HEK293 (cell line): ENCODE measurements around the gene DCAF15.
A peak's percentile ranks its signal among the peaks of the same experiment; 100 is the strongest.

Experiments used
- CTCF ChIA-PET: fragments of 350-600 bp; formaldehyde crosslinking; extraction: SDS; loops from one replicate; lab custom pipeline; 2021; ENCODE audit warnings: antibody characterized with exemption; lab: Yijun Ruan, JAX
- POLR2A ChIA-PET: fragments of 300-600 bp; formaldehyde crosslinking; extraction: SDS; loops from one replicate; lab custom pipeline; 2020; ENCODE audit warnings: antibody characterized with exemption, inconsistent platforms; lab: Yijun Ruan, JAX
- H3K27ac ChIP-seq: fragments of 200-500 bp; sonication (Bioruptor generic); 2 replicates; pipeline ENCODE4 v1.5.1; 2014; ENCODE audit warnings: low read depth, low read length, control low read depth, inconsistent platforms; ENCODE audit errors: extremely low read depth
- H3K36me3 ChIP-seq, 2 experiments: fragments of 200-500 bp in 1 of 2; sonication (Bioruptor generic) in 1 of 2; 1 replicate in 1 of 2; 2 replicates in 1 of 2; pipeline ENCODE4 v1.5.1; 2014 to 2017; ENCODE audit warnings: inconsistent platforms in 2 of 2, low read length in 2 of 2; ENCODE audit not compliant: control insufficient read depth in 2 of 2, insufficient read depth in 1 of 2
- H3K4me1 ChIP-seq: fragments of 200-500 bp; sonication (Bioruptor generic); 2 replicates; pipeline ENCODE4 v1.5.1; 2014; ENCODE audit warnings: mild to moderate bottlenecking, low read length, inconsistent platforms; ENCODE audit not compliant: control insufficient read depth, insufficient read depth
- H3K4me3 ChIP-seq: 2 replicates; pipeline ENCODE4 v1.5.1; 2011; ENCODE audit warnings: low read depth, mild to moderate bottlenecking, control low read depth, low read length, moderate library complexity
- H3K9me3 ChIP-seq: fragments of 200-500 bp; sonication (Bioruptor generic); 2 replicates; pipeline ENCODE4 v1.5.1; 2014; ENCODE audit warnings: low read depth, low read length, inconsistent platforms; ENCODE audit not compliant: control insufficient read depth, insufficient read depth
- KLF8 ChIP-seq: fragments of 450-650 bp; formaldehyde crosslinking; IDR thresholded peaks from 2 replicates; pipeline ENCODE4 v1.5.1; 2016; ENCODE audit warnings: missing biosample characterization, missing genetic modification characterization
- PRDM1 ChIP-seq: fragments of 450-650 bp; formaldehyde crosslinking; IDR thresholded peaks from 2 replicates; pipeline ENCODE4; 2016; ENCODE audit warnings: missing biosample characterization, missing genetic modification characterization
- SETDB1 ChIP-seq: IDR thresholded peaks from one replicate; pipeline ENCODE4 v1.6.1; 2017; ENCODE audit warnings: mild to moderate bottlenecking, low read length, moderate library complexity, mixed read lengths; ENCODE audit not compliant: insufficient read length
- ZIC2 ChIP-seq: fragments of 450-650 bp; formaldehyde crosslinking; IDR thresholded peaks from 2 replicates; pipeline ENCODE4 v1.5.1; 2016; ENCODE audit warnings: missing biosample characterization, missing genetic modification characterization
- ZNF274 ChIP-seq, 2 experiments: fragments of 200-500 bp in 1 of 2; fragments of 450-650 bp in 1 of 2; sonication (Bioruptor generic) in 1 of 2; formaldehyde crosslinking in 1 of 2; IDR thresholded peaks; 2 replicates each; pipeline versions ENCODE4 v1.5.1 to v1.6.1; 2014 to 2016; ENCODE audit warnings: borderline replicate concordance in 1 of 2, inconsistent platforms in 1 of 2, low read length in 1 of 2, missing biosample characterization in 1 of 2, missing genetic modification characterization in 1 of 2
- ZNF354C ChIP-seq: fragments of 450-650 bp; formaldehyde crosslinking; IDR thresholded peaks from 2 replicates; pipeline ENCODE4 v1.5.1; 2016; ENCODE audit warnings: missing biosample characterization, missing genetic modification characterization, low read depth, borderline replicate concordance
- ZNF366 ChIP-seq: fragments of 450-650 bp; formaldehyde crosslinking; conservative IDR thresholded peaks from 2 replicates; pipeline ENCODE4 v1.5.1; 2016; ENCODE audit warnings: missing biosample characterization, missing genetic modification characterization
- ZNF37A ChIP-seq: fragments of 450-650 bp; IDR thresholded peaks from 2 replicates; pipeline ENCODE4 v1.5.1; 2018; ENCODE audit warnings: missing biosample characterization, missing genetic modification characterization
- ZNF423 ChIP-seq: fragments of 450-650 bp; formaldehyde crosslinking; IDR thresholded peaks from 2 replicates; pipeline ENCODE4 v1.5.1; 2016; ENCODE audit warnings: missing biosample characterization, missing genetic modification characterization
- ZNF473 ChIP-seq: fragments of 450-650 bp; formaldehyde crosslinking; IDR thresholded peaks from 2 replicates; pipeline ENCODE4 v1.5.1; 2017; ENCODE audit warnings: missing biosample characterization, missing genetic modification characterization
- ZNF544 ChIP-seq: fragments of 450-650 bp; formaldehyde crosslinking; IDR thresholded peaks from 2 replicates; pipeline ENCODE4 v1.5.0; 2017; ENCODE audit warnings: missing biosample characterization, missing genetic modification characterization
- ZNF600 ChIP-seq: fragments of 450-650 bp; formaldehyde crosslinking; IDR thresholded peaks from 2 replicates; pipeline ENCODE4 v1.5.1; 2016; ENCODE audit warnings: missing biosample characterization, missing genetic modification characterization
- TF ChIP-seq, protein P1 (sequence below): fragments of 450-650 bp; formaldehyde crosslinking; IDR thresholded peaks from 2 replicates; pipeline ENCODE4 v1.5.1; 2016; ENCODE audit warnings: missing biosample characterization, missing genetic modification characterization, borderline replicate concordance
- TF ChIP-seq, protein P2 (sequence below): fragments of 450-650 bp; formaldehyde crosslinking; conservative IDR thresholded peaks from 2 replicates; pipeline ENCODE4 v1.5.1; 2016; ENCODE audit warnings: low read depth, missing biosample characterization, missing genetic modification characterization
- TF ChIP-seq, protein P3 (sequence below): fragments of 450-650 bp; formaldehyde crosslinking; IDR thresholded peaks from 2 replicates; pipeline ENCODE4 v1.5.1; 2016; ENCODE audit warnings: missing biosample characterization, missing genetic modification characterization
- TF ChIP-seq, protein P4 (sequence below): fragments of 450-650 bp; formaldehyde crosslinking; IDR thresholded peaks from 2 replicates; pipeline ENCODE4 v1.5.1; 2016; ENCODE audit warnings: missing biosample characterization, missing genetic modification characterization

DCAF15 gene

DNA sequence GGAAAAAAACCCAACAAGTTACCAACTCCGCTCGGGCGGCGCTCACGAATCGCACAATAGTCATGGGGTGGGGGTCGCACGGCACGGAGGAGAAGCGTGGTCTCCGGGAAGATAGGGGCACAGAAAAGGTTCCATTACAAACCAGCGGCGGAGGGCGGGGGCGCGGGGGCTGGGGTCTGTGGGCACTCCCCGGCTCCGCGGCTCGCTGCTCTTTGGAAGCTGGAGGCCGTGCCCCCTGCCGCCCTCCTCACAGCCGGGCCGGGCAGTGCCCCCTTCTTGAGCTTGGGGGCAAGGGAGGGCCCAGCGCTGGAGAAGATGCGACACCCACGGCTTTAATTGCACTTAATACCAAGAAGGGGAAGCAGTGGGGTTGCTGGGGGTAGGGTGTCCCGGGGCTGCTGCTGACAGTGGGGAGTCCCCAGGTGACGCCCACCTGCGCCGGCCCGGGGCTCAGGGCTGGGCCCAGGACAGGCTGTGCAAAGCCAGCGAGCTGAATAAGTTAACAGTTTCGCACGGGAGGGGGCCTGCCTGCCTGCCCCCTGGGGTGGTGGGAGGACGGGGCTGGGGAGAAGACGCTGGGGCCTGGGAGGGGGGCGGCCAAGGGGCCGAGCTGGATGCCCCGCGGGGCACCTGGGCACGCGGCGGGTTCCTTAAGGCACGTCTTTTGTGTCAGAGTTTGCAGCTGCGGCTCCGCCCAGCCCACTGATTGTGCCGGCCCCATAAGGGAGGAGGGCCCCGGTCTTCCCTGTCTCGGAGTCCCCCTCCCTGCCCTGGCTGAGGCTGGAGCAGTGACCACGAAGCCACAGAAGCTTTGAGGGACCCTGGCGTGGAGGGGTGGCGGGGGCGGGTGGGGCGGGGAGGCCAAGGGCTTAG is 9.8 kb downstream of the DCAF15 start:
- no peak overlapping the region for H3K4me3 ChIP-seq
- TF ChIP-seq ZNF354C (tag by site-specific recombination) (no peak), ZIC2 (tag by site-specific recombination) (peak; percentile 66)
- CTCF ChIA-PET = no interaction called here
- peaks cover 5 to 71% of the 10 kb centered on the region in 2 experiments for H3K36me3 ChIP-seq
- POLR2A ChIA-PET = interaction anchor here (0.8 to 1.1 kb wide), 3 partner anchors 10 to 69 kb away, joined by 3 to 6 read pairs (median 5); partner anchors contain the start of genes DCAF15 and IL27RA
- H3K27ac ChIP-seq = no peak overlapping the region
- no peaks in the 10 kb centered on the region for H3K9me3 ChIP-seq
- H3K4me1 ChIP-seq = peaks cover 3% of the 10 kb centered on the region; the same call in 1 of the 2 replicates

DNA sequence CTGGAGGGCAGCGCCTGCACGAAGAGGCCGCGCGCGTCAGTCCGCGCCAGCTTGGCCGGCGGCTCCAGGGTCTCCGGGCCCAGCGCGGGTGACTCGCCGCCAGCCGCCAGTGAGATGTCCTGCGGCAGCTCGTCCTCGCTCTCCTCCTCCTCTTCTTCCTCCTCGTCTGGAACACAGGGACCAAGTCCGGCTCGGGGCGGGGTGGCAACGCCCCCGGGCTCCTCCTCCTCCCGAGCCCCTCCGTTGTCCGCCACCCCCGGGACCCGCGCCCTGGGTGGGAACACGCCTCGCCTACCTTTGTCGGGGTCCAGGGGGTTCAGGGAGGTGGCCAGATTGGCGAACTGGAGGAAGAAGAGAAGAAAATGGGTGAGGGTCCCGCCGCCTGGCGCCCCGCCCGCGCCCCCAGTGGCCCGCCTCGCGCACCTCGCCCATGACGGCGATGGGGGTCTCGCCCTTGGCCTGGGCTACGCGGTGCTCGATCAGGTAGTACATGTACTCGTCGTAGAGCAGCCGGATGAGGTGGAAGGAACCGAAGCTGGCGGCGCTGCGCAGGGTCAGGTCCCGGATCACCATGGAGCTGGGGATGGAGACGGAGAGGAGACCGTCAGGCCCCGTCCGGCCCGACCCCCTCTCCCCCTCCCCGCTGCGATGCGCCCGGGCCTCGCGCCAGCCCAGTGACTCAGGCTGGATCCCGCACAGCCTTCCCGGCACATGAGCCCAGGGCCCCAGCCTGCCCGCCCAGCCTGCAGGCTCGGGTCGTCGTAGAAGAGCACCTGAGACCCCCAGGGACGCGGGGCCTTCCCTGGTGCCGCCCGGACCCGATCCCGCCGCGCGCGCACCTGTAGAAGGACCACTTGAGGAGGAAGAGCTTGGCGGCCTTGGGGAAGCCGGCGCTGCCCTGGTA is 10.6 kb downstream of the DCAF15 start:
- CTCF ChIA-PET = no interaction called here
- Histone ChIP-seq H3K27ac (no peak overlapping the region), H3K36me3 (peaks cover 7 to 70% of the 10 kb centered on the region in 2 experiments; a peak in 2 of 3 replicates), H3K4me1 (peaks cover 3% of the 10 kb centered on the region; the same call in 1 of the 2 replicates), H3K4me3 (no peak overlapping the region), H3K9me3 (no peaks in the 10 kb centered on the region)
- TF ChIP-seq KLF8 (tag by site-specific recombination) = peak; percentile 61
- no peak for TF ChIP-seq ZIC2 (tag by site-specific recombination)
- POLR2A ChIA-PET = interaction anchor here (1.0 to 1.1 kb wide), 2 partner anchors 30 to 68 kb away, joined by 5 to 6 read pairs; partner anchors contain the start of gene IL27RA

DNA sequence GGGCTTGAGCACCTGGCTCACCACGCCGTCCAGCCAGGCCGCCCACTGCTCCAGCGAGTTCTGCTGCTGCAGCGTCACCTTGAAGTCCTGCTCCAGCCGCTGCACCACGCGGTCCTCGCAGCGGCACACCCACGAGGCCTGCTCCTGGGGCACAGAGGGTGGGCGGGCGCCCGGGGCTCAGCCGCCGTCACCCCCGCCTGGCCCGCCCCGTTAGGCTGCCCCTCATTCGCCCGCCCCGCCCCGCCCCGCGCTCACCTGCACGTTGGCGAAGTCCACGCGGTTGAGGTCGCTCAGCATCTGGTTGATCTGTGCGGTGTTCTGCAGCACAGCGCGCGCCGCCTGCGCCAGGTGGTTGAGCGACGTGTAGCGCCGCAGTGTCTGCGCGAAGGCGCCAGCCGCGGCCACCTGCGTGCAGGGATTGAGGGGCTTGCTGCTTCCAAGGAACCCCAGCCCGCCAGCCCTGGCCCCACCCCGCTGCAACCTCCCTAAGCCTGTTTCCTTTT is 11.3 kb downstream of the DCAF15 start:
- H3K27ac ChIP-seq = no peak overlapping the region
- H3K36me3 ChIP-seq = peaks cover 9 to 70% of the 10 kb centered on the region in 2 experiments; a peak in 2 of 3 replicates
- no peaks in the 10 kb centered on the region for H3K9me3 ChIP-seq
- H3K4me3 ChIP-seq = no peak overlapping the region
- H3K4me1 ChIP-seq = peaks cover 3% of the 10 kb centered on the region; the same call in 1 of the 2 replicates
- POLR2A ChIA-PET = no interaction called here
- CTCF ChIA-PET = no interaction called here
- TF ChIP-seq, protein P1, sequence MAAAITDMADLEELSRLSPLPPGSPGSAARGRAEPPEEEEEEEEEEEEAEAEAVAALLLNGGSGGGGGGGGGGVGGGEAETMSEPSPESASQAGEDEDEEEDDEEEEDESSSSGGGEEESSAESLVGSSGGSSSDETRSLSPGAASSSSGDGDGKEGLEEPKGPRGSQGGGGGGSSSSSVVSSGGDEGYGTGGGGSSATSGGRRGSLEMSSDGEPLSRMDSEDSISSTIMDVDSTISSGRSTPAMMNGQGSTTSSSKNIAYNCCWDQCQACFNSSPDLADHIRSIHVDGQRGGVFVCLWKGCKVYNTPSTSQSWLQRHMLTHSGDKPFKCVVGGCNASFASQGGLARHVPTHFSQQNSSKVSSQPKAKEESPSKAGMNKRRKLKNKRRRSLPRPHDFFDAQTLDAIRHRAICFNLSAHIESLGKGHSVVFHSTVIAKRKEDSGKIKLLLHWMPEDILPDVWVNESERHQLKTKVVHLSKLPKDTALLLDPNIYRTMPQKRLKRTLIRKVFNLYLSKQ (tag by site-specific recombination) = no peak
- no peak for TF ChIP-seq ZNF274 (IDR thresholded peaks at IDR 0.05; ENCODE audit: low read length)
- no peak for TF ChIP-seq ZNF274 (tag by site-specific recombination; IDR thresholded peaks at IDR 0.05; ENCODE audit: borderline replicate concordance)
- no peak for TF ChIP-seq PRDM1 (tag by site-specific recombination)
- no peak for TF ChIP-seq SETDB1
- TF ChIP-seq ZNF423 = no peak
- TF ChIP-seq ZNF366 (tag by site-specific recombination) = no peak
- TF ChIP-seq ZNF600 (tag by site-specific recombination) = no peak
- TF ChIP-seq, protein P2, sequence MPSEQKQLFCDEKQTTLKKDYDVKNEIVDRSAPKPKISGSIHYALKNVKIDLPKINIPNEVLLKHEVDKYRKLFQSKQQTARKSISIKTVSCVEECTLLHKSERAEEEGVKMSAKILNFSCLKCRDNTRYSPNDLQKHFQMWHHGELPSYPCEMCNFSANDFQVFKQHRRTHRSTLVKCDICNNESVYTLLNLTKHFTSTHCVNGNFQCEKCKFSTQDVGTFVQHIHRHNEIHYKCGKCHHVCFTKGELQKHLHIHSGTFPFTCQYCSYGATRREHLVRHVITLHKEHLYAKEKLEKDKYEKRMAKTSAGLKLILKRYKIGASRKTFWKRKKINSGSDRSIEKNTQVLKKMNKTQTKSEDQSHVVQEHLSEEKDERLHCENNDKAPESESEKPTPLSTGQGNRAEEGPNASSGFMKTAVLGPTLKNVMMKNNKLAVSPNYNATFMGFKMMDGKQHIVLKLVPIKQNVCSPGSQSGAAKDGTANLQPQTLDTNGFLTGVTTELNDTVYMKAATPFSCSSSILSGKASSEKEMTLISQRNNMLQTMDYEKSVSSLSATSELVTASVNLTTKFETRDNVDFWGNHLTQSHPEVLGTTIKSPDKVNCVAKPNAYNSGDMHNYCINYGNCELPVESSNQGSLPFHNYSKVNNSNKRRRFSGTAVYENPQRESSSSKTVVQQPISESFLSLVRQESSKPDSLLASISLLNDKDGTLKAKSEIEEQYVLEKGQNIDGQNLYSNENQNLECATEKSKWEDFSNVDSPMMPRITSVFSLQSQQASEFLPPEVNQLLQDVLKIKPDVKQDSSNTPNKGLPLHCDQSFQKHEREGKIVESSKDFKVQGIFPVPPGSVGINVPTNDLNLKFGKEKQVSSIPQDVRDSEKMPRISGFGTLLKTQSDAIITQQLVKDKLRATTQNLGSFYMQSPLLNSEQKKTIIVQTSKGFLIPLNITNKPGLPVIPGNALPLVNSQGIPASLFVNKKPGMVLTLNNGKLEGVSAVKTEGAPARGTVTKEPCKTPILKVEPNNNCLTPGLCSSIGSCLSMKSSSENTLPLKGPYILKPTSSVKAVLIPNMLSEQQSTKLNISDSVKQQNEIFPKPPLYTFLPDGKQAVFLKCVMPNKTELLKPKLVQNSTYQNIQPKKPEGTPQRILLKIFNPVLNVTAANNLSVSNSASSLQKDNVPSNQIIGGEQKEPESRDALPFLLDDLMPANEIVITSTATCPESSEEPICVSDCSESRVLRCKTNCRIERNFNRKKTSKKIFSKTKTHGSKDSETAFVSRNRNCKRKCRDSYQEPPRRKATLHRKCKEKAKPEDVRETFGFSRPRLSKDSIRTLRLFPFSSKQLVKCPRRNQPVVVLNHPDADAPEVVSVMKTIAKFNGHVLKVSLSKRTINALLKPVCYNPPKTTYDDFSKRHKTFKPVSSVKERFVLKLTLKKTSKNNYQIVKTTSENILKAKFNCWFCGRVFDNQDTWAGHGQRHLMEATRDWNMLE (tag by site-specific recombination) = no peak
- no peak for TF ChIP-seq ZNF473 (tag by site-specific recombination)
- no peak for TF ChIP-seq ZNF544 (tag by site-specific recombination)
- TF ChIP-seq, protein P3, sequence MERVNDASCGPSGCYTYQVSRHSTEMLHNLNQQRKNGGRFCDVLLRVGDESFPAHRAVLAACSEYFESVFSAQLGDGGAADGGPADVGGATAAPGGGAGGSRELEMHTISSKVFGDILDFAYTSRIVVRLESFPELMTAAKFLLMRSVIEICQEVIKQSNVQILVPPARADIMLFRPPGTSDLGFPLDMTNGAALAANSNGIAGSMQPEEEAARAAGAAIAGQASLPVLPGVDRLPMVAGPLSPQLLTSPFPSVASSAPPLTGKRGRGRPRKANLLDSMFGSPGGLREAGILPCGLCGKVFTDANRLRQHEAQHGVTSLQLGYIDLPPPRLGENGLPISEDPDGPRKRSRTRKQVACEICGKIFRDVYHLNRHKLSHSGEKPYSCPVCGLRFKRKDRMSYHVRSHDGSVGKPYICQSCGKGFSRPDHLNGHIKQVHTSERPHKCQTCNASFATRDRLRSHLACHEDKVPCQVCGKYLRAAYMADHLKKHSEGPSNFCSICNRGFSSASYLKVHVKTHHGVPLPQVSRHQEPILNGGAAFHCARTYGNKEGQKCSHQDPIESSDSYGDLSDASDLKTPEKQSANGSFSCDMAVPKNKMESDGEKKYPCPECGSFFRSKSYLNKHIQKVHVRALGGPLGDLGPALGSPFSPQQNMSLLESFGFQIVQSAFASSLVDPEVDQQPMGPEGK = no peak
- TF ChIP-seq, protein P4, sequence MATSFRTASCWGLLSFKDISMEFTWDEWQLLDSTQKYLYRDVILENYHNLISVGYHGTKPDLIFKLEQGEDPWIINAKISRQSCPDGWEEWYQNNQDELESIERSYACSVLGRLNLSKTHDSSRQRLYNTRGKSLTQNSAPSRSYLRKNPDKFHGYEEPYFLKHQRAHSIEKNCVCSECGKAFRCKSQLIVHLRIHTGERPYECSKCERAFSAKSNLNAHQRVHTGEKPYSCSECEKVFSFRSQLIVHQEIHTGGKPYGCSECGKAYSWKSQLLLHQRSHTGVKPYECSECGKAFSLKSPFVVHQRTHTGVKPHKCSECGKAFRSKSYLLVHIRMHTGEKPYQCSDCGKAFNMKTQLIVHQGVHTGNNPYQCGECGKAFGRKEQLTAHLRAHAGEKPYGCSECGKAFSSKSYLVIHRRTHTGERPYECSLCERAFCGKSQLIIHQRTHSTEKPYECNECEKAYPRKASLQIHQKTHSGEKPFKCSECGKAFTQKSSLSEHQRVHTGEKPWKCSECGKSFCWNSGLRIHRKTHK (tag by site-specific recombination) = no peak
- TF ChIP-seq ZNF37A (tag by site-specific recombination) = no peak
